Colonic mucosa (tissue), 4 donors: ENCODE results near the gene CDC27. TPM values are rescaled to one million over a fixed set of nuclear protein-coding genes. Genes with fewer than 3 reads are reported as not detected.
"Not testable (repeated sequence)": the region's sequence is repeated elsewhere in the genome, so short reads cannot be mapped to it uniquely, and the experiment has no call there.

Experiments used
- DNase-seq: peaks from one replicate; pipeline ENCODE4 v3.0.0-alpha.2; 2020
- H3K27ac ChIP-seq: fragments of 200-600 bp; one replicate; pipeline ENCODE4 v1.8.0; 2021
- H3K27me3 ChIP-seq: fragments of 200-600 bp; one replicate; pipeline ENCODE4 v1.8.0; 2021
- H3K36me3 ChIP-seq: fragments of 200-600 bp; one replicate; pipeline ENCODE4 v1.8.0; 2021
- H3K4me1 ChIP-seq: fragments of 200-600 bp; one replicate; pipeline ENCODE4 v1.8.0; 2021; ENCODE audit warnings: mild to moderate bottlenecking
- H3K4me3 ChIP-seq: fragments of 200-600 bp; one replicate; pipeline ENCODE4 v1.8.0; 2021
- H3K9ac ChIP-seq, 2 donors: one replicate each; pipeline ENCODE4 v1.7.0; 2013; ENCODE audit warnings: control low read depth in 2 of 2, low read depth in 2 of 2, low read length in 2 of 2
- H3K9me3 ChIP-seq: fragments of 200-600 bp; one replicate; pipeline ENCODE4 v1.8.0; 2021
- CTCF ChIP-seq: fragments of 200-600 bp; IDR thresholded peaks from one replicate; pipeline ENCODE4 v1.8.0; 2022; ENCODE audit warnings: antibody characterized with exemption, mild to moderate bottlenecking
- intact Hi-C: fragments of 100-400 bp; cut with DNase I; formaldehyde crosslinking; loops from one replicate; pipeline ENCODE4 v1.14.1; 2022
- total RNA-seq, 2 donors: library from RNA; stranded (reverse); fragmentation: NEBNext Ultra II Directional in 1 of 2; extraction: Animal tissue kit (Norgen Biotek cat#: 25700) in 1 of 2; gene quantifications; one replicate each; pipeline ENCODE4 v1.2.1, GENCODE V29; 2021
- donor health status: healthy.
- donor health status: DM: no; HTN: no; CAD: no.
- donor health status: DM: no; HTN: no; CAD: no.

Gene CDC27
- total RNA-seq, 2 donors from 2014 or later: 60.4 to 65.5 TPM

DNA sequence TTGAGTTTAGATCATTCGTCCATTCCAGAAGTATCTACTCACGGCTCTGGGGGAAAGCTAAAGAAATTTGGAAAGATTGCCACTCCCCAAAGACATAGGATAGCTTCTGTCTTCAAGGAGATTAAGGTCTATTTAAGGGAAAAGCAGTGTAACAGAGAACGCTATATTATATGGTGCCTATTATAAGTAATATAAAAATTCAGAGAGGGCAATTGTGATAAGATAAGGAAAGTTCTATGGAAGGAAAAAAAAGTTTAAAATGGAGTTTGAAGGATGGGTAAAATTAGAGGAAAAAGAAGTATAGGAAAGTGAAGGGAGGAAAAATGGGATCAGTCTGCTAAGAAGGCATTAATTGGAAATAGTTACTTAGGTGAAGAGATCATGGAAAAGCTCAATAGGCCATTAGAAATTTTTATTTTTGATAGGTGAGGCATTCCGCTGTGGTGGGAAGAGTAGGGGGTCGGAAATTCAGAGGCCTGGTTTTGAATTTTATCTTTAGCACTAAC, 690 bp upstream of the CDC27 start:
- H3K27ac ChIP-seq: peak overlapping the region; percentile 91
- peak overlapping the region; percentile 60 for H3K4me3 ChIP-seq
- no peaks in the 10 kb centered on the region for H3K27me3 ChIP-seq
- no peaks in the 10 kb centered on the region for H3K36me3 ChIP-seq
- no peak for TF ChIP-seq CTCF
- no peak for DNase-seq
- intact Hi-C loops: no loop called here
- no peaks in the 10 kb centered on the region for H3K9me3 ChIP-seq
- peak overlapping the region; percentile 62 to 99 for H3K9ac ChIP-seq
- H3K4me1 ChIP-seq: peaks cover 10% of the 10 kb centered on the region

DNA sequence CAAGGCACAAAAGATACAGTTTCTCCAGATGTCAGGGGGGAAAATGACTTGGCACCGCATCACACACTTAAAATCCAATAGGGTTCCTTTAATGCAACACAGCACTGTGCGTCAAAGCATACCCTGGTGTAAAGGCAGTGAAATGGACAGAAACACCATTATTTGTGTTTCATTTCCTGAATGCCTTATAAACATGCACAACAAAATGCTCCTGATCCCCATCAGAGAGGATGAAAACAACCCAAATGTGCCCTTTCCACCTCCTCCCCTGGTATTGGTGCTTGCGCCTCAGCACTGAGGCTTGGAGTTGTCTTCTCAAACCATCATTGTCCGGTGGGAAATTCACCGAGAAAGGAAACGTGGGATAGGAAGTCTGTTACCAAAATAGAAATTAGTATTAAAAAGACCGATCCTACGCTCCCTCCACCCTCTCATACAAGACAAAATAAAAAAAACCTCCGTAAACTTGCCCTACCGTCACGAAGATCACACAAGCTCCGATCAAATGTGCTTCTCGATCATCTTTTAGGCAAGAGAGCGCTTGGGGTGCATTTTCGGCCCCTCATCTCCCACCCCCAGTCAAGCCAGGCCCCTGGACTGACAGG, 722 bp downstream of the CDC27 start:
- peak overlapping the region; percentile 80 to 99 for H3K9ac ChIP-seq
- H3K36me3 ChIP-seq: no peaks in the 10 kb centered on the region
- peak overlapping the region; percentile 60 for H3K4me3 ChIP-seq
- peak overlapping the region; percentile 91 for H3K27ac ChIP-seq
- no peak for TF ChIP-seq CTCF
- no peak for DNase-seq
- H3K27me3 ChIP-seq: no peaks in the 10 kb centered on the region
- H3K4me1 ChIP-seq: peaks cover 10% of the 10 kb centered on the region
- intact Hi-C loops: no loop called here
- H3K9me3 ChIP-seq: no peaks in the 10 kb centered on the region

DNA sequence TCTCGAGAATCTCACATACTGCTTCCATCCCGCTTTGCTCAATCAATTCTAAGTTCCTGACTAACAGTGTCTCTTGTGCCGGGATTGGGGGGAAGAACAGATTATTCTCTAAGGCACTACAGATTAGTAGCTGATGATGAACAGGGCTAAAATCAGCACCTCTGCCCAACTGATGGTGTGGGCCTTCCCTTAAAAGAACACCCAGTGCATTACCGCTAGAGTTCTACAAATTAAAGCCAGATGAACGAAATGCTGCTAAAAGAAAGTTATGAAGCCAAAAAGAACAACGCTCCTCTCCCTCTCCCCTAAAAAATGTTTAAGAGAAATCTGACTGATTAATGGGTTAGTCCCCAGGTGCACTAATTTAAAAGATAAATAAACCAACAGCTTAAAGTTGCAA, 4.4 kb downstream of the CDC27 start:
- no peak overlapping the region for H3K4me3 ChIP-seq
- DNase-seq: no peak
- H3K9me3 ChIP-seq: no peaks in the 10 kb centered on the region
- H3K4me1 ChIP-seq: peaks cover 10% of the 10 kb centered on the region
- H3K36me3 ChIP-seq: no peaks in the 10 kb centered on the region
- intact Hi-C loops: no loop called here
- no peak overlapping the region for H3K9ac ChIP-seq
- no peak for TF ChIP-seq CTCF
- H3K27me3 ChIP-seq: no peaks in the 10 kb centered on the region
- H3K27ac ChIP-seq: no peak overlapping the region

DNA sequence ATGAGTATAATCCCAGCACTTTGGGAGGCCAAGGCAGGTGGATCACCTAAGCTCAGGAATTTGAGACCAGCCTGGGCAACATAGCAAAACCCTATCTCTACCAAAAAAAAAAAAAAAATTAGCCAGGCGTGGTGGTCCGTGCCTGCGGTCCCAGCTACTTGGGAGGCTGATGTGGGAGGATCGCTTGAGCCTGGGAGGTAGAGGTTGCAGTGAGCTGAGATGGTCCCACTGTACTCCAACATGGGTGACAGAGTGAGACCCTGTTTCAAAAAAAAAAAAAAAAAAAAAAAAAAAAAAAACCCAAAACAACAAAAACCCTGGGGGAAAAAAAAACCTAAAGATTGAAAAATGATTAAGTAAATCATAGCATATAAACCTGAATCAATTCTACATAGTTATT, 8.1 kb downstream of the CDC27 start:
- H3K27me3 ChIP-seq, DNase-seq, H3K27ac ChIP-seq, H3K9me3 ChIP-seq, H3K9ac ChIP-seq, H3K4me1 ChIP-seq, intact Hi-C loops, H3K4me3 ChIP-seq, H3K36me3 ChIP-seq: not testable (repeated sequence)

GRCh38 chr17:47180337-47180736, 8.8 kb downstream of the CDC27 start:
- Histone ChIP-seq H3K9ac (no peak overlapping the region), H3K27me3 (no peaks in the 10 kb centered on the region), H3K9me3 (no peaks in the 10 kb centered on the region), H3K4me1 (no peaks in the 10 kb centered on the region), H3K4me3 (no peak overlapping the region), H3K27ac (no peak overlapping the region), H3K36me3 (no peaks in the 10 kb centered on the region)
- intact Hi-C loops: no loop called here
- TF ChIP-seq CTCF: no peak
- DNase-seq: no peak

- no peak overlapping the region for H3K4me3 ChIP-seq
- no peak overlapping the region for H3K27ac ChIP-seq
Measured at GRCh38 chr17:47179141-47179540, 10.0 kb downstream of the CDC27 start.

More at GRCh38 chr17:47179141-47179540, 10.0 kb downstream of the CDC27 start:
- Histone ChIP-seq H3K4me1 (no peaks in the 10 kb centered on the region), H3K9me3 (no peaks in the 10 kb centered on the region), H3K36me3 (no peaks in the 10 kb centered on the region), H3K27me3 (no peaks in the 10 kb centered on the region), H3K9ac (no peak overlapping the region)
- intact Hi-C loops: no loop called here
- no peak for TF ChIP-seq CTCF
- DNase-seq: no peak
